NCI-H2171 (cell line): ENCODE results near the gene PELI2.

Experiments used
- DNase-seq: peaks from one replicate; lab custom pipeline; 2025; lab: John Stamatoyannopoulos, UW

PELI2 gene

GRCh38 chr14:56299306-56299984 is 181.2 kb downstream of the PELI2 start:
- no peak for DNase-seq

- no peak for DNase-seq
Measured at GRCh38 chr14:56300495-56300894, 182.3 kb downstream of the PELI2 start.

DNA sequence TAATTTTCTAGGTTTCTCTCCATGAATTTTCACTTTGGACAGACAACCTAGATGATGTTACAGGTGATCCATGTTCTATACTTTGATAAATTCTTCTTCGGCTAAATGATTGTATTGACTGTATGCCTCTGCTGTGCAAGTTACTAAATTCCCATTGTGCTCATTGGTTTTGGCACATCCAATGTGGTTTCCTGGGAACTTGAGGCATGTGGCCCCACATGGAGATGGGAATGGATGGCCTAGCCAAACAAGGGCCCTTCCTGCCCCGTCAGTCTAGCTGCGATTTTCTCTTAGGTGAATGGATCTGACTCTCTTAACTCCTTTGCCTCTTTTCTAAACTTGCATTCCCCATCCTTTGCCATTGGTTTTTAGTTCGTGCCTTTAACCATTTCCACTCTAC is 186.2 kb downstream of the PELI2 start:
- DNase-seq = no peak

- no peak for DNase-seq
Measured at GRCh38 chr14:56309198-56309597, 191.0 kb downstream of the PELI2 start.

- DNase-seq = no peak
Measured at GRCh38 chr14:56310643-56311042, 192.4 kb downstream of the PELI2 start.

- DNase-seq = no peak
Measured at GRCh38 chr14:56313789-56314188, 195.6 kb downstream of the PELI2 start.

GRCh38 chr14:56318393-56319115 is 200.3 kb downstream of the PELI2 start:
- no peak for DNase-seq

- no peak for DNase-seq
Measured at GRCh38 chr14:56321861-56322260, 203.7 kb downstream of the PELI2 start.

GRCh38 chr14:56322531-56322930 is 204.3 kb downstream of the PELI2 start:
- DNase-seq = no peak

- peak; percentile 5 for DNase-seq
Measured at GRCh38 chr14:56324454-56324853, 206.2 kb downstream of the PELI2 start.

DNA sequence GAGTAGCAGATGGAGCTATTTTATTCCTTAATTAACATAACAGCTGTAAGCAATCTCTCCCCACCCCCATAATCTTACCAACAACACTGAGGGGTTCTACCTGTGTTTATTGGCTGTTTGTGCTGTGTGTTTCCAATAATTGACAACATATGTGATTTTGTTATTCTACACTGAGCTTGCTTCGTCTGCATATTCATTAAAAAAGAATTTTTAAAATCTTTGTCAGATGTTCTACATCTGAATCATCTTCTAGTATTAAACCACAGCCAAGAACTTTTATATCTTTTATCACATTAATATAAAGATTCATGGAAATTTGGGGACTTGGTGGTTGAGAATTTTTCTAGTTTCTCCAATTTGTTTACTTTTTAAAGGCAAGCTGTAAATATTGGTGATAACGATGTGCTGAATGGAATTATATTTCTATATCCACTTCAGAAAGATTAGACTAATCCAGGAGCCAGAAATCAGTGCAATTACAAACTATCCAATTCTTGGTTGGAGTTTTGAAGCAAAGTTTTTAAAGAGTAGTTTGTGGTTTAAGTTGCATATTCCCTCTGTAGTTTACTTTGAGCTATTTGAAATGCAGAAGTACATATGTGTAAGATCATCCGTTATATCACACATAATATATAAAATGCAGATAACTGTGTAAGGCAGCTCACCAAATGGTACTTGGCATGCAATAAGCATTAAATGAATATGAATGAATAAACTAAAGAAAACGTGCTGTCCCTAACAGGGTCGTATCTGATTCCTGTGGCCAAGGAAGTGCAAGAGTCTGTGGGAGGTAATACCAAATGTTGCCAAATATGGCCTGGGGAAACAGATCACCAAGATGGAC is 206.9 kb downstream of the PELI2 start:
- DNase-seq = no peak

DNA sequence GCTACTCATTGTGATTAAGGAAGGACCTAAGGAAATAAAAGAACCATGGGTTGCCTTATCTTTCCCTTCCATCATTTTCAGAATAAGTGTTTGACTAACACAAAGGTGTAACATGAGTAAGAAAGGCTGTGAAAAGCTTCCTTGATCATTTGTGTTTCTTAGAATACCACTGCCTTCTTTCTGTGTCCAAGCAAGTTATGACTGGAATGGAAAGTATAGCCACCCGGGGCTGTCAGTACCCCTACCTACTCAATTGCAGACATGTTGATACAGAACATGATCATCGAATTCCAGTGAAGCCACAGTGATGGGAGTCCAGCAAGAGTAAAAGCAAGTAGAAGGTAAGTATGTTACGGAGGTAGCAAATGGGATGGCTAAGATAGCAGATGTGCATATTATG is 209.8 kb downstream of the PELI2 start:
- no peak for DNase-seq

GRCh38 chr14:56331592-56332216 is 213.5 kb downstream of the PELI2 start:
- DNase-seq = peak; percentile 20

DNA sequence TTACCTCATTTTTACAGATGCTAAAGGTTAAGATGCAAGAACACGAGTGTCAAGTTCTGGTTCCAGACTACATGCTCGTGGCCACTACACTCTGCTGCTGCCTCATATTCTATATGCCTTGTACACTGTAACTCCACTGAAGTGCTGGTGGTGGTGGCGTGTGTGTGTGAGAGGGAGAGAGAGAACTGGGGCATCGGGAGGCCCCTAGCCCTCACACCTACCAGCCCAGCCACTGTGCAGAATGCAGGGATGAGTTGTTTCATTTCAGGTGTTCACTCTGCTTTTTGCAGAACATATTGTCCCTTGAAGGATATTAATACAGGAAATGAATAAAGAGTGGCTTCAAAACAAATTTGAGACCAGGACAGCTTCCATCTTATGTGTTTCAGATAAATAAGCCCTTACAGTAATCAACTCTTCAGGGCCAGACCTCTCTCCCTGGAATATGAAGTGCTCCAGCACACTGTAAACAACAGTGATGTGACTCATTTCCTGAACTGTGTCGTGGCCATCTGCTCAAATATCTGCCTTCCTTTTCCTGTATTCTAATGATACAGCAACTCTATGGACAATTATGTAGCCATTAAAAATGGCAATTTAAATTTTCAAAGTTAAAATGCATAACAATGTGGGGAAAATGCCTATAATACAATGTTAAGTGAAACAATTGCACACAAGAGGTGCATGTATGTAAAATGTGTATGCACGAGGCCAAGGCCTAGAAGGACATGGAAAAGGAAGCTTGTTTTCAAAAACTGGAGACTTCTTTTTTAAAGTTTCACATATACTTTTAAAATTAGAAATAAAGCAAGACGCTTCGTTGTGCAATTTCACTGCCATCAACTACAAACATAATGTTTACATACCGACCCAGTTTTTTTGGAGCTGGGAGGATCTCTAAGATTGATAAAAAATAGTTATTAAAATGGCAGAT is 215.4 kb downstream of the PELI2 start:
- peak; percentile 34 for DNase-seq

- no peak for DNase-seq
Measured at GRCh38 chr14:56334458-56334857, 216.2 kb downstream of the PELI2 start.

DNA sequence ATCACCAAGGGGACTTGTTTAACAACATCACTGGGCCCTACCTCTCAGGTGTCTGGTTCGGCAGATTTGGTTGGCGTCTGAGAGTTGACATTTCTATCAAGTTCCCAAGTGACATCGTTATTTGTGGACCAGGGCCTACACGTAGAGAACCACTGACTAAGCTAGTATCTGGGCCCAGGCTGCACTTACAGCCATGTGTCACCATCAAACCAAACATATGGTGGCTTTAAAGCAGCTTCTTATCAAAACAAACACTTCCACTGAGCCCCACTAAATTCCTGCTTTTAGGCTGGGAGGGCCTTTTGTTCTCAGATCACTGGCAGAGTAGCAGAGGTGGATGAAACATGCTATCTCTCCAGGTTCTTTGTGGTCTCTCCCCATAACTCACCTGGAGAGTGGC is 220.5 kb downstream of the PELI2 start:
- peak; percentile 5 for DNase-seq

- DNase-seq = peak; percentile 24
Measured at GRCh38 chr14:56339855-56340701, 221.9 kb downstream of the PELI2 start.

- no peak for DNase-seq
Measured at GRCh38 chr14:56340932-56341331, 222.7 kb downstream of the PELI2 start.

GRCh38 chr14:56341766-56342493 is 223.7 kb downstream of the PELI2 start:
- DNase-seq = peak; percentile 20
